Gastrocnemius medialis (tissue), 4 donors: ENCODE data around the gene ZFYVE28.

ENCODE experiments used
- CTCF ChIP-seq, 5 experiments: fragments of 450-650 bp in 3 of 5; fragments of 200-600 bp in 2 of 5; sonication (generic) in 2 of 5; IDR thresholded peaks in 4 of 5; conservative IDR thresholded peaks in 1 of 5; 1 replicate in 4 of 5; 2 replicates in 1 of 5; pipeline ENCODE4 v1.5.1; 2016 to 2019; ENCODE audit warnings: antibody characterized with exemption in 5 of 5, mild to moderate bottlenecking in 3 of 5, moderate library complexity in 3 of 5
- POLR2A ChIP-seq, 2 donors: fragments of 450-650 bp; IDR thresholded peaks; one replicate each; pipeline ENCODE4 v1.6.1; 2017; ENCODE audit warnings: antibody characterized with exemption in 2 of 2, mild to moderate bottlenecking in 2 of 2, moderate library complexity in 2 of 2

GRCh38 chr4:2320746-2321145, 97.7 kb downstream of the ZFYVE28 start:
- TF ChIP-seq CTCF (IDR thresholded peaks at IDR 0.05 in 4 of 5, conservative IDR thresholded peaks at IDR 0.05 in 1 of 5) (no peak), POLR2A (IDR thresholded peaks at IDR 0.05) (no peak)
